ENCODE data around the gene ARID2.

The ARID2 gene

DNA sequence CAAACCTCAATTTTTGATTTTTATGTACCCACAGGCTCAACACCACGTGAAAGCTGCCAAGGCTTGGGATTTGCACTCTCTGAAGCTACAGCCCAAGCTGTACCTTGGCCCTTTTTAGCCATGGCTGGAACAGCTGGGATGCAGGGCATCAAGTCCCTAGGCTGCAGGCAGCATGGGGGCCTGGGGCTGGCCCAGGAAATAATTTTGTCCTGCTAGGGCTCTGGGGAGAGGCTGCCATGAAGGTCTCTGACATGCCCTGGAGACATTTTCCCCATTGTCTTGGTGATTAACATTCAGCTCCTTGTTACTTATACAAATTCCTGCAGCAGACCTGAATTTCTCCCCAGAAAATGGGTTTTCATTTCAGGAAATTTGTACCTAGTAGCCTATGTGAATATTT lies 157.2 kb downstream of the ARID2 start:
- no peak for DNase-seq (ENCODE audit: low read depth in 2 of 2)
- no peak overlapping the region for H3K4me3 ChIP-seq (replicated peaks in 1 of 2; ENCODE audit: low read depth in 2 of 2, low read length in 2 of 2)
- TF ChIP-seq, protein P1, sequence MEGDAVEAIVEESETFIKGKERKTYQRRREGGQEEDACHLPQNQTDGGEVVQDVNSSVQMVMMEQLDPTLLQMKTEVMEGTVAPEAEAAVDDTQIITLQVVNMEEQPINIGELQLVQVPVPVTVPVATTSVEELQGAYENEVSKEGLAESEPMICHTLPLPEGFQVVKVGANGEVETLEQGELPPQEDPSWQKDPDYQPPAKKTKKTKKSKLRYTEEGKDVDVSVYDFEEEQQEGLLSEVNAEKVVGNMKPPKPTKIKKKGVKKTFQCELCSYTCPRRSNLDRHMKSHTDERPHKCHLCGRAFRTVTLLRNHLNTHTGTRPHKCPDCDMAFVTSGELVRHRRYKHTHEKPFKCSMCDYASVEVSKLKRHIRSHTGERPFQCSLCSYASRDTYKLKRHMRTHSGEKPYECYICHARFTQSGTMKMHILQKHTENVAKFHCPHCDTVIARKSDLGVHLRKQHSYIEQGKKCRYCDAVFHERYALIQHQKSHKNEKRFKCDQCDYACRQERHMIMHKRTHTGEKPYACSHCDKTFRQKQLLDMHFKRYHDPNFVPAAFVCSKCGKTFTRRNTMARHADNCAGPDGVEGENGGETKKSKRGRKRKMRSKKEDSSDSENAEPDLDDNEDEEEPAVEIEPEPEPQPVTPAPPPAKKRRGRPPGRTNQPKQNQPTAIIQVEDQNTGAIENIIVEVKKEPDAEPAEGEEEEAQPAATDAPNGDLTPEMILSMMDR (IDR thresholded peaks at IDR 0.05; ENCODE audit: low read depth, low read length): no peak

DNA sequence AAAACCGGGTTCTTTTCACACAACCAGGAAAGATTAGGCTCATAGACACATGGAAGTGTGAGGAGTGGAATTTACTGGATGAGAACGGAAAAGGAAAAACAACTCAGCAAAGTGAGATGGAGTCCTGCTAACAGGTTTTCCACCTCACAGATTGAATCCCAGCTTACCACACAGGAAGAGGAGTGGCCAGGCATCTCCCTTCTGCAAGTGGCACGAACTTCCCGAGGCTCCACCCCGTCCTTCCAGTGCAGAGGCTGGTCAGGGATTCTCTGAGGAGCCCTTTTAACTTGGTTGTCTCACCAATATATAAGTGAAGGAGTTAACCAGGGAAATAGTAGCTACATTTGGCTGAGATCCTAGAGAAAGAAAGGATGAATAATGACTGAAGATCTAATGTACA lies 158.0 kb downstream of the ARID2 start:
- no peak for DNase-seq (ENCODE audit: low read depth in 2 of 2)
- no peak overlapping the region for H3K4me3 ChIP-seq (replicated peaks in 1 of 2; ENCODE audit: low read depth in 2 of 2, low read length in 2 of 2)
- TF ChIP-seq, protein P1 (IDR thresholded peaks at IDR 0.05; ENCODE audit: low read depth, low read length): no peak

DNA sequence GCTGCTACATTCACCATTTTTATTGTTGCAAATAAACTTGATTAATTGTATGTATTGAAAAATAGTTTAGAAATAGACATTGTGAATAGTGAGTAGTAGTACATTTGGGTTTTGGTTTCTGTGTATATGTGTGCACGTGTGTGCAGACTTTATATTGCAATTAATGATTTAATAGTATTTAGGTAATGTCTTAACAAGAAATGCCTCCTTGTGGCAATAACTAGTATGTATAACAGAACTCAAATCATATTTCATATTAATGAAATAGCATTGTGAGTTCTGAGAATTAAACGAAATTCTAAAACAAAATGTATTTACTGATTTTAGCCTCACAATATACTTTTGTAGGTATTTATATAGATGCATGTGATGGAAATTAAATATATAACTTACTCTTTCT lies 160.8 kb downstream of the ARID2 start:
- H3K4me3 ChIP-seq (replicated peaks in 1 of 2; ENCODE audit: low read depth in 2 of 2, low read length in 2 of 2): no peak overlapping the region
- TF ChIP-seq, protein P1 (IDR thresholded peaks at IDR 0.05; ENCODE audit: low read depth, low read length): no peak
- DNase-seq (ENCODE audit: low read depth in 2 of 2): no peak

DNA sequence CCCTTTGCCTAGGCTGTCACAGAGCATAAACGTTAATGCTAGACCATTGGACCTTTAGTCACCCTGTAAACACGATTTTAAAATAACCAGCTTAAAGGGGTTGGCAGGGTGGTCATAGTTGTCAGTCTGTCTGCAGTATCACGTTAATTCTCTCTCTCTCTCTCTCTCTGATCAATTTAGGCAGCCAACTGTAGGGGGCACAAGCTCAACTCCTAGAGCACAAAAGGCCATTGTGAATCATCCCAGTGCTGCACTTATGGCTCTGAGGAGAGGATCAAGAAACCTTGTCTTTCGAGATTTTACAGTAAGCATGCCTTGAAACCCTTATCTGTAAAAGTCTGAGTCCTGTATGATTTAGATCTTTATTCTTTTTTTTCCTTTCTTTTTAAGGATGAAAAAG lies 163.7 kb downstream of the ARID2 start:
- no peak overlapping the region for H3K4me3 ChIP-seq (replicated peaks in 1 of 2; ENCODE audit: low read depth in 2 of 2, low read length in 2 of 2)
- TF ChIP-seq, protein P1 (IDR thresholded peaks at IDR 0.05; ENCODE audit: low read depth, low read length): peak; percentile 24
- peak in 1 of 2 donors; percentile 40 for DNase-seq (ENCODE audit: low read depth in 2 of 2)

DNA sequence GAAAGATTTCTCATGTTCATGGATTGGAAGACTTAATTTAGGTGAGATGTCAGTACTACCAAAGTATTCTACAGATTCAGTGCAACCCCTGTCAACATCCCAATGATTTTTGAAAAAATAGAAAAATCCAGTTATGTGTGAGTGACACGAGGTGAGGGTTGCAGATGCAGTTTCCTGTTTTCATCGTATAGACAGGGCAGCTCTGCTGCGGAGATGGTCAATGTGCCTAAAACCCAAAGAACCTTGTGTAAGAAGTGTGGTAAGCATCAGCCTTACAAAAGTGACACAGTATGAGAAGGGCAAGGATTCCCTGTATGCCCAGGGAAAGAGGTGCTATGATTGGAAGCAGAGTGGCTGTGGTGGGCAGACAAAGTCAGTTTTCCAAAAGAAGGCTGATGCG lies 166.5 kb downstream of the ARID2 start:
- no peak for DNase-seq (ENCODE audit: low read depth in 2 of 2)
- TF ChIP-seq, protein P1 (IDR thresholded peaks at IDR 0.05; ENCODE audit: low read depth, low read length): no peak
- H3K4me3 ChIP-seq (replicated peaks in 1 of 2; ENCODE audit: low read depth in 2 of 2, low read length in 2 of 2): no peak overlapping the region

DNA sequence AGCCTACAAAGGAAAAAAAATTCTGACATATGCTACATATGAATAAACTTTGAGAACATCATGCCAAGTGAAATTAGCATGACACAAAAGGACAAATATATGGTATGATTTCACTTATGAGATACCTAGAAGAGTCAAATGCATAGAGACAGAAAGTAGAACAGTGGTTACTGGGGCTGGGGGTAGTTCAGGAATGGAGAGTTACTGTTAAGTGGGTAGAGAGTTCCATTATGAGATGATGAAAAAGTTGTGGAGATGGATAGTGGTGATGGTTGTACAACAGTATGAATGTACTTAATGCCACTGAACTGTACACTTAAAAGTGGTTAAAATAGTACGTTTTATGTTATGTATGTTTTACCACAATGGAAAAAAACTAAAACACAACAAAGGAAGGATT lies 168.6 kb downstream of the ARID2 start:
- DNase-seq (ENCODE audit: low read depth in 2 of 2): no peak
- no peak overlapping the region for H3K4me3 ChIP-seq (replicated peaks in 1 of 2; ENCODE audit: low read depth in 2 of 2, low read length in 2 of 2)
- TF ChIP-seq, protein P1 (IDR thresholded peaks at IDR 0.05; ENCODE audit: low read depth, low read length): no peak

DNA sequence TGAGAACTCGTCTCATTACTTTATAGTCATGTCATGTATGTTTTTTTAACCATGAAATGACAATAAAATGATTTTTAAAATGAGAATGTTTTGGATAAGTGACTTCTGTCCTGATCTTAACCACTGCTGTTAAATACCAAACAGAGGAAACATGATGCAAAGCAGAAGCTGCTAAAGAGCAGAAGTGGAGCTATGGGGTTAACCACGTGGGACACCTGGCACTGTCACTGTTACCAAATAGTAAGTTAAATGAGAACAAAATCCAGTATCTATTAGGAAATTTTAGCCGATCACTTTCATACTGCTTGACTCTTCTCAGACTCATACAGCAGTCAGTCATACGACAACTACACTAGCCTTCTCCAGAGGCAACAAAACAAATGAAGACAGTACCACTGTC lies 178.4 kb downstream of the ARID2 start:
- TF ChIP-seq, protein P1 (IDR thresholded peaks at IDR 0.05; ENCODE audit: low read depth, low read length): no peak
- H3K4me3 ChIP-seq (replicated peaks in 1 of 2; ENCODE audit: low read depth in 2 of 2, low read length in 2 of 2): no peak overlapping the region
- no peak for DNase-seq (ENCODE audit: low read depth in 2 of 2)

All from cardiac fibroblast (primary cell).